ENCODE results near the gene CACYBP.

Gene CACYBP

DNA sequence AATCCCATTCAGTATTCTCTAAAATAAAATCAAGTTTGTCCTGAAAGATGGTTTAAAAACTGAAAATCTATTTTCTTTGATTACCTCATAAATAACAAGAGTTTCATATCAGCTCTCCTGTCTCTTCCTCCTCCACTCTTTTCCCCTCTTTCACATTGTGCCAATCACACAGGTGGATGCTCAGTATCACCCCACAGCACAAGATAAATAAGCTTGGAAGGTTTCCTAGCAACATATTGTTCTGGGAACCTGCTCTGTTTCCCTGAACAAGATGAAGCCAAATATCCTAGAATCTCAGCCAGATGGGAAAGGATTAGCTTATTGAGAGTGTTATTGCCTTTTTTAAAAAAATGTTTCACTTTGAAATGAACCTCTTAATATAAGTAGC lies 45.7 kb upstream of the CACYBP start (continued):
- TF ChIP-seq, protein P1, sequence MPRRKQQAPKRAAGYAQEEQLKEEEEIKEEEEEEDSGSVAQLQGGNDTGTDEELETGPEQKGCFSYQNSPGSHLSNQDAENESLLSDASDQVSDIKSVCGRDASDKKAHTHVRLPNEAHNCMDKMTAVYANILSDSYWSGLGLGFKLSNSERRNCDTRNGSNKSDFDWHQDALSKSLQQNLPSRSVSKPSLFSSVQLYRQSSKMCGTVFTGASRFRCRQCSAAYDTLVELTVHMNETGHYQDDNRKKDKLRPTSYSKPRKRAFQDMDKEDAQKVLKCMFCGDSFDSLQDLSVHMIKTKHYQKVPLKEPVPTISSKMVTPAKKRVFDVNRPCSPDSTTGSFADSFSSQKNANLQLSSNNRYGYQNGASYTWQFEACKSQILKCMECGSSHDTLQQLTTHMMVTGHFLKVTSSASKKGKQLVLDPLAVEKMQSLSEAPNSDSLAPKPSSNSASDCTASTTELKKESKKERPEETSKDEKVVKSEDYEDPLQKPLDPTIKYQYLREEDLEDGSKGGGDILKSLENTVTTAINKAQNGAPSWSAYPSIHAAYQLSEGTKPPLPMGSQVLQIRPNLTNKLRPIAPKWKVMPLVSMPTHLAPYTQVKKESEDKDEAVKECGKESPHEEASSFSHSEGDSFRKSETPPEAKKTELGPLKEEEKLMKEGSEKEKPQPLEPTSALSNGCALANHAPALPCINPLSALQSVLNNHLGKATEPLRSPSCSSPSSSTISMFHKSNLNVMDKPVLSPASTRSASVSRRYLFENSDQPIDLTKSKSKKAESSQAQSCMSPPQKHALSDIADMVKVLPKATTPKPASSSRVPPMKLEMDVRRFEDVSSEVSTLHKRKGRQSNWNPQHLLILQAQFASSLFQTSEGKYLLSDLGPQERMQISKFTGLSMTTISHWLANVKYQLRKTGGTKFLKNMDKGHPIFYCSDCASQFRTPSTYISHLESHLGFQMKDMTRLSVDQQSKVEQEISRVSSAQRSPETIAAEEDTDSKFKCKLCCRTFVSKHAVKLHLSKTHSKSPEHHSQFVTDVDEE (CRISPR knock-in tag; IDR thresholded peaks at IDR 0.05): no peak
- TF ChIP-seq ZNF565 (CRISPR knock-in tag; conservative IDR thresholded peaks at IDR 0.05; ENCODE audit: low read depth) (no peak), SNAI2 (CRISPR knock-in tag; IDR thresholded peaks at IDR 0.05) (no peak)

DNA sequence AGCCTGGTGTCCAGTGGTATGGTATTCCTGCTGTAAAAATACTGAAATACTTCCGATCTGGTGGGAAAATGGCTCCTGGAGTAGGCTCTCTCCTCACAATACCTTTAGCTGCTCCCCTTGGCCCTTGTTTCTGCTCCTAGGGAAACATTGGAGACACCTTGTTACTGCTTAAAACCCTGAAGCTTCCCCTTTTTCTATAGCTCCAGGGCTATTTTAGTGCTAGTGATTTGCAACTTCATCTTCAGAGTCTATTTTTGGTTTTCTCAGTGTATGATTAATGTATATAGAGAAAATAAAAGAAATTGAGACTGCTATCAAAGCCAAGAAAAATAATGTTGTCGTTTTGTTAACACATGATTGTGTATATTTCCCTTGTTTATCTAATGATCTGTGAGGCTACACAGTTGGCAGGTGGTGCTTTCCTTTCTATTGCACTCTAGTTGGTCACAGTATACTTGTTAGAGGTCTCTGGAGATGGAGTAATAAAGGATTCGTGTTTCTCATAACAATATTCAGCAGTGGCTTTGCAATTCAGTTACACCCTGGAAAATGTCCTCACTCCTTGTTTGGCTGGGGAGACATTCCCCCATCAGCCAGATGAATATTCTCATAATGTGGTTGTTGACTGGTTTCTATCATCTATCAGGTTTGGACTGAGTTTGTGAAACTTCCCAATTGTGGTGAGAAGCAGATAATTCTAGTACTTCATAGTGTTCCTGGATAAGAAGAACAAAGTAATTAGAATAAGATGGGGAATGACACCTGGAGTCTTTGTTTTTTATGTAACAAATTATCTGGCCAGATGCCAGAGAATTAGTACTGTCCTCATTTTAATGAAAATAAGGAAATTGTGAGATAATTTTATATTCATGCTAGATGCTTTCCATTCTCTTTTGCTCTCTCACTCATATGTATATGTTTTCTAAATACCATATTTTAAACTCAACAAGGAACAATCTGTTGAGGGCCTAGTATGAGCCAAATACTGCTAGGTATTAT lies 44.8 kb upstream of the CACYBP start:
- ATAC-seq: no peak

DNA sequence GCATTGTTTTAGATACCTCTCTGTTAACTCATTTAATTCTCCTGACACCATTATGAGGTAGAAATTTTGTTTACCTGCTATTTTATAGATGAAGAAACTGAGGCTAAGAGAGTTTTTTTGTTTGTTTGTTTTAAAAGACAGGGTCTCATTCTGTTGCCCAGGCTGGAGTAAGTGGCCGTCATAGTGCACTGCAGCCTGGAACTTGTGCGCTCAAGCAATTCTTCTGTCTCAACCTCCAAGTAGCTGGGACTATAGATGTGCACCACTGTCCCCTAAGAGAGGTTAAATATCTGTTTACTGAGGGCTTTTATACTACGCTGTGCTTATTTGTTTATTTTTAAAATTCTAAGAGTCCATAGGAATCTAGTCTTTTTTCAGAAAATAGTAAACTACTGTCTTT lies 43.7 kb upstream of the CACYBP start:
- no peak for ATAC-seq
- no peak for TF ChIP-seq RARB (CRISPR knock-in tag; IDR thresholded peaks at IDR 0.05)
- TF ChIP-seq, protein P2, sequence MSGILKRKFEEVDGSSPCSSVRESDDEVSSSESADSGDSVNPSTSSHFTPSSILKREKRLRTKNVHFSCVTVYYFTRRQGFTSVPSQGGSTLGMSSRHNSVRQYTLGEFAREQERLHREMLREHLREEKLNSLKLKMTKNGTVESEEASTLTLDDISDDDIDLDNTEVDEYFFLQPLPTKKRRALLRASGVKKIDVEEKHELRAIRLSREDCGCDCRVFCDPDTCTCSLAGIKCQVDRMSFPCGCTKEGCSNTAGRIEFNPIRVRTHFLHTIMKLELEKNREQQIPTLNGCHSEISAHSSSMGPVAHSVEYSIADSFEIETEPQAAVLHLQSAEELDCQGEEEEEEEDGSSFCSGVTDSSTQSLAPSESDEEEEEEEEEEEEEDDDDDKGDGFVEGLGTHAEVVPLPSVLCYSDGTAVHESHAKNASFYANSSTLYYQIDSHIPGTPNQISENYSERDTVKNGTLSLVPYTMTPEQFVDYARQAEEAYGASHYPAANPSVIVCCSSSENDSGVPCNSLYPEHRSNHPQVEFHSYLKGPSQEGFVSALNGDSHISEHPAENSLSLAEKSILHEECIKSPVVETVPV (CRISPR knock-in tag; IDR thresholded peaks at IDR 0.05): no peak

More for the DNA sequence above, 44.8 kb upstream of the CACYBP start:
- TF ChIP-seq, protein P3, sequence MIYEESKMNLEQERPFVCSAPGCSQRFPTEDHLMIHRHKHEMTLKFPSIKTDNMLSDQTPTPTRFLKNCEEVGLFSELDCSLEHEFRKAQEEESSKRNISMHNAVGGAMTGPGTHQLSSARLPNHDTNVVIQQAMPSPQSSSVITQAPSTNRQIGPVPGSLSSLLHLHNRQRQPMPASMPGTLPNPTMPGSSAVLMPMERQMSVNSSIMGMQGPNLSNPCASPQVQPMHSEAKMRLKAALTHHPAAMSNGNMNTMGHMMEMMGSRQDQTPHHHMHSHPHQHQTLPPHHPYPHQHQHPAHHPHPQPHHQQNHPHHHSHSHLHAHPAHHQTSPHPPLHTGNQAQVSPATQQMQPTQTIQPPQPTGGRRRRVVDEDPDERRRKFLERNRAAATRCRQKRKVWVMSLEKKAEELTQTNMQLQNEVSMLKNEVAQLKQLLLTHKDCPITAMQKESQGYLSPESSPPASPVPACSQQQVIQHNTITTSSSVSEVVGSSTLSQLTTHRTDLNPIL (CRISPR knock-in tag; IDR thresholded peaks at IDR 0.05; ENCODE audit: low read depth): no peak
- TF ChIP-seq CSDC2 (CRISPR knock-in tag; IDR thresholded peaks at IDR 0.05): no peak
- no peak for TF ChIP-seq PPARA (CRISPR knock-in tag; IDR thresholded peaks at IDR 0.05; ENCODE audit: borderline replicate concordance)
- TF ChIP-seq BACH2 (CRISPR knock-in tag; IDR thresholded peaks at IDR 0.05; ENCODE audit: borderline replicate concordance): no peak
- TF ChIP-seq TOX (CRISPR knock-in tag; IDR thresholded peaks at IDR 0.05; ENCODE audit: borderline replicate concordance): no peak
- TF ChIP-seq ZFP30 (CRISPR knock-in tag; IDR thresholded peaks at IDR 0.05): no peak
- no peak for TF ChIP-seq ZFP3 (CRISPR knock-in tag; IDR thresholded peaks at IDR 0.05)
- no peak for TF ChIP-seq ESRRG (CRISPR knock-in tag; IDR thresholded peaks at IDR 0.05)
- no peak for TF ChIP-seq ZNF70 (CRISPR knock-in tag; IDR thresholded peaks at IDR 0.05)
- no peak for TF ChIP-seq ZC3H10 (CRISPR knock-in tag; IDR thresholded peaks at IDR 0.05)
- no peak for TF ChIP-seq ZNF8 (CRISPR knock-in tag; IDR thresholded peaks at IDR 0.05)
- TF ChIP-seq GLIS3 (CRISPR knock-in tag; IDR thresholded peaks at IDR 0.05): no peak
- TF ChIP-seq, protein P4, sequence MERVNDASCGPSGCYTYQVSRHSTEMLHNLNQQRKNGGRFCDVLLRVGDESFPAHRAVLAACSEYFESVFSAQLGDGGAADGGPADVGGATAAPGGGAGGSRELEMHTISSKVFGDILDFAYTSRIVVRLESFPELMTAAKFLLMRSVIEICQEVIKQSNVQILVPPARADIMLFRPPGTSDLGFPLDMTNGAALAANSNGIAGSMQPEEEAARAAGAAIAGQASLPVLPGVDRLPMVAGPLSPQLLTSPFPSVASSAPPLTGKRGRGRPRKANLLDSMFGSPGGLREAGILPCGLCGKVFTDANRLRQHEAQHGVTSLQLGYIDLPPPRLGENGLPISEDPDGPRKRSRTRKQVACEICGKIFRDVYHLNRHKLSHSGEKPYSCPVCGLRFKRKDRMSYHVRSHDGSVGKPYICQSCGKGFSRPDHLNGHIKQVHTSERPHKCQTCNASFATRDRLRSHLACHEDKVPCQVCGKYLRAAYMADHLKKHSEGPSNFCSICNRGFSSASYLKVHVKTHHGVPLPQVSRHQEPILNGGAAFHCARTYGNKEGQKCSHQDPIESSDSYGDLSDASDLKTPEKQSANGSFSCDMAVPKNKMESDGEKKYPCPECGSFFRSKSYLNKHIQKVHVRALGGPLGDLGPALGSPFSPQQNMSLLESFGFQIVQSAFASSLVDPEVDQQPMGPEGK (CRISPR knock-in tag; IDR thresholded peaks at IDR 0.05; ENCODE audit: borderline replicate concordance): no peak
- no peak for TF ChIP-seq RARB (CRISPR knock-in tag; IDR thresholded peaks at IDR 0.05)
- TF ChIP-seq, protein P2 (CRISPR knock-in tag; IDR thresholded peaks at IDR 0.05): no peak

DNA sequence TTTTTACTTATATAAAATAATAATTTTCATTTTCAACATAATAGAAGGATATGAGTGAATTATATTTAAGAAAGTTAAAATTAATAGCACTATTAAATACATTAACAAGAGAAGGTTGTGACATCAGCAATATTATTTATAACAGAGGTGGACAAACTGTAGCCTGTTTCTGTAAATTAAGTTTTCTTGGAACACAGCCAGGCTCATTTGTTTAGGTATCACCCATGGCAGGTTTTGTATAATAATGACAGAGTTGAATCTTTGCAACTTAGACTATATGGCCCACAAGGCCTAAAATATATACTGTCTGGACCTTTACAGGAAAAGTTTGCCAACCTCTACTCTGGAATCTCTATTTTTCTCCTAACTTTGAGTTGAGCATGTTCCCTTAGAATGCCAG lies 42.8 kb upstream of the CACYBP start:
- ATAC-seq: no peak
- TF ChIP-seq SNAI2 (CRISPR knock-in tag; IDR thresholded peaks at IDR 0.05): no peak
- TF ChIP-seq ZFP3 (CRISPR knock-in tag; IDR thresholded peaks at IDR 0.05): no peak
- no peak for TF ChIP-seq TCF4 (CRISPR knock-in tag; IDR thresholded peaks at IDR 0.05; ENCODE audit: borderline replicate concordance)
- TF ChIP-seq, protein P2 (CRISPR knock-in tag; IDR thresholded peaks at IDR 0.05): no peak
- no peak for TF ChIP-seq ZC3H10 (CRISPR knock-in tag; IDR thresholded peaks at IDR 0.05)
- TF ChIP-seq, protein P5, sequence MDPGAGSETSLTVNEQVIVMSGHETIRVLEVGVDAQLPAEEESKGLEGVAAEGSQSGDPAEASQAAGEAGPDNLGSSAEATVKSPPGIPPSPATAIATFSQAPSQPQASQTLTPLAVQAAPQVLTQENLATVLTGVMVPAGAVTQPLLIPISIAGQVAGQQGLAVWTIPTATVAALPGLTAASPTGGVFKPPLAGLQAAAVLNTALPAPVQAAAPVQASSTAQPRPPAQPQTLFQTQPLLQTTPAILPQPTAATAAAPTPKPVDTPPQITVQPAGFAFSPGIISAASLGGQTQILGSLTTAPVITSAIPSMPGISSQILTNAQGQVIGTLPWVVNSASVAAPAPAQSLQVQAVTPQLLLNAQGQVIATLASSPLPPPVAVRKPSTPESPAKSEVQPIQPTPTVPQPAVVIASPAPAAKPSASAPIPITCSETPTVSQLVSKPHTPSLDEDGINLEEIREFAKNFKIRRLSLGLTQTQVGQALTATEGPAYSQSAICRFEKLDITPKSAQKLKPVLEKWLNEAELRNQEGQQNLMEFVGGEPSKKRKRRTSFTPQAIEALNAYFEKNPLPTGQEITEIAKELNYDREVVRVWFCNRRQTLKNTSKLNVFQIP (CRISPR knock-in tag; IDR thresholded peaks at IDR 0.05; ENCODE audit: borderline replicate concordance, low read depth): no peak
- TF ChIP-seq RARB (CRISPR knock-in tag; IDR thresholded peaks at IDR 0.05): no peak
- TF ChIP-seq ISL1 (CRISPR knock-in tag; IDR thresholded peaks at IDR 0.05): no peak
- no peak for TF ChIP-seq ZNF565 (CRISPR knock-in tag; conservative IDR thresholded peaks at IDR 0.05; ENCODE audit: low read depth)

All from SK-N-SH treated with all-trans-retinoic acid at 6 μM for 48 hours (cell line).